ENCODE data around the gene GIT1.

GIT1 gene

DNA sequence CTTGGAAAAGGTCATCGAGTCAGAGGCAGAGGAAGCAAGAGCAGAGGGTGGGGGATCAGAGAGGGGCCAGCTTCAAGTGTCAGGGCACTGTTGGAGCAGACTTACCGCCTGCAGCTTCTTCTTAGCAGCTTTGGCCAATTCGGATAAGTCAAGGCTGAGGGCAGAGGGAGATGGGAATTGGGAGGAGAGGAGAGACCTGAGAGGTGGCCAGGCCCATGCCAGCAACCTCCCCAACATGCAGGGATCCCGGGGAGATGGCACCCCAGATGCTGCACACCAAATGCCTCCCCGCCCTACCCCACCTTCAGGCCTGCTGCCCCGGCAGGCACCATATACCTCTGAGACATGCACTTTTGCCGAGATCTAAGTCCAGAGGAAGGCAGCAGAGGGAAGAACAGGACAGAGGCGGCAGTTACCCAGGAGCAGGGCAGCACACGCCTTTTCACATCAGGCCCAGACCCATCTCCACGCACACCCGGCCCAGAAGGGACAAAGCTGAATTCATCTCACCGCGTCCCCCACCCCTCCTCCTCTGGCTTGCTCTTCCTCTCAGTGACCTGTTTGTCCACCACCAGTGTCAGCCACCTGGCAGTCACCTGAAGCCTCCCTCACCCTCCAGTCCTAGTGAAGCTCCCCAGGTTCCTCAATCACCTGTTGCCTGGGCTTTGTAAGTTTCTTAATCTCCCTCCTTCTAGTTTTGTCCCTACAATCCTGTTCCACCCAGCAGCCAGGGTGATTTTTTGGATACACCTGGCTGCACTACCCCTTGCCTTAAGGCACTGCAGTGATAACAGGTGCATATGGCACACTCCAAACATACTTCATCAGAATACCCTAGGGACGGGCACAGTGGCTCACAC is 10.6 kb downstream of the GIT1 start:
- DNase-seq = no peak

DNA sequence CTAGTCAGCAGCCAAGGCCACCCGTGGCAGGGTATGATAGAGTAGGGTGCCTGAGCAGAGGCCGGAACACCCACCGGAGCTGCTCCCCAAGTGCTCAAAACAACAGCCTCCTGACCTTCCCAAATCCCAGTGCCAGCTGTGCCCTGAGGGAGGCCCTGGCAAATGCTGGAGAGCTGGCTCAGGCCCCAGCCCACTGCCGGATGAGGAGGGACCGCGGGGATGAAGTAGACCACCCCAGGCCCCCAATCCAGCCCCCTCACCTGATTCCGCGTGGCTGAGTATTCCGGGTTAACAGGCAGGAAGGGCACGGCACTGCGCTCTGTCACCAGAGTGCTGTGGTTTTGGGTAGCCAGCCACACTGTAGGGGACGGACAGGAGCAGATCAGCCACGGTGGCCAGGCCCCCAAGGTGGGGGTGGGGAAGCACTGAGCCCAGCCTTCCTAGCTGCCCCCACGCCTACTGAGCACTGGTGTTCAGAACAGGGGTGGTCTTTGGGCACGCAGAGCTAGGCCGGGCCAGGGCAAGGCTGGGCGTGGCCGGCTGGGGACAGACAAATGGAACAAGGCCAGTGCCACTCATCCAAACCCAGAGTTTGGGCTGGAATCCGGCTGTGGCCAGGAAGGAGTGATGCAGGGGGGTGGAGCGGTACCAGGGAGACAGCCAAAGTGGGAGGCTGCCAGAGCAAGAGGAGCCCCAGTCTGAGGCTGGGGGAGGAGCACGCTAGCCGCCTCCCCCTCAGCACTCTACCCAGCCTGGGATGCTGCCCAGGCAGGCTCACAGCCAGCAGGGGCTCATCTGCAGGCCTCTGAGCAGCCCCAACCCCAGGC is 11.8 kb downstream of the GIT1 start:
- no peak for DNase-seq

DNA sequence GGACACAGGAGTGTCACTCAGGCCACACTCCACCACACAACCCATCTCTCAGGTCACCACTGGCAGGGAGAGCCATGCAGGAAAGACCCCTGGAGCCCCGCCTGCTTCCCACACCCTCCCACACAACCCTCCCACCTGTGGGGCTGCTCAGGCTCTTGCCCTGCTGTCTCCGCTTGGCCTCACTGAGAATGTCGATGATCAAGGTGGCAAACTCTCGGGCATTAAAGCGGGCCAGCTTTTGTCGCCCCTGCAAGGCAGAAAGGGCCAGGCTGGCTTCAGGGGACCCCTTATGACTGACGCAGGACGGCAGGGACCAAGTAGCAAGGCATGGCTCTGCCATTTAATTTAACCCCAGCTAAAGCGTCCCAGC is 12.5 kb downstream of the GIT1 start:
- no peak for DNase-seq

DNA sequence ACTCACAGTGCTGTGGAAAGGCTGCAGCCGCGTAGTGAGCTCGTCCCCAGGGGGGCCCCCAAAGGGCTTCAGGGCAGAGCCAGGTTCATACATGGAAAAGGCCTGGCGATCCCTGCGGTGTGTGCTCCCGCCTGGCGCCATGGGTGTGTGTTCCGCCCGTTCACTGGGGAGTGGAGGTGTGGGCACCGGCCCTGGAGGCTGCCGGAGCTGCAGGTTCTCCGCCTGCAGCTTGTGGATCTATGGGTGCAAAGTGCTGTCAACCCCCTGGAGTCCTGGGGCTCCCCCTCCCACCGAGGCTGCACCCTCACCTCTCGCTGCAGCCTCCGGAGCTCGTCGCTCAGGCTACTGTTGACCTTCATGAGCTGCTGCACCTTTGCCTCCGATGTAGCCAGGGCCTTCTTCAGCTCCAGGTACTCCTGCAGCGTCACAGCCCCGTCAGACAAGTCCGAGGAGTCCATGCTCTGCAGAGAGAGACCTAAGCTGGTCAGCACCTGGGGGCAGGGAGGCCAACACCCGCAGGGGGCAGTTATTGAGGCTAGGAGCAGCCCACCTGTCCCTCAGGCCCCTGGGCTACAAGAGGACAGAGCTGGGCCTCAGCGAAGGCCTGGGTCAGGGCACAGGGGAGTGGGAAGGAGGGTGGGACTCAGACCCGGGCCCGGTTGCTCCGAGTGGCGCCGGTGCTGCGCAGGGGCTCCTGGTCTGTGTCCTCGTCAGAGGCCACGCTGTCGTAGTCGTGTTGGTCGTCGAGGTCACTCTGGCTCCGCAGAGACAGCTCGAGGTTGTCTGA is 13.0 kb downstream of the GIT1 start:
- DNase-seq = no peak

DNA sequence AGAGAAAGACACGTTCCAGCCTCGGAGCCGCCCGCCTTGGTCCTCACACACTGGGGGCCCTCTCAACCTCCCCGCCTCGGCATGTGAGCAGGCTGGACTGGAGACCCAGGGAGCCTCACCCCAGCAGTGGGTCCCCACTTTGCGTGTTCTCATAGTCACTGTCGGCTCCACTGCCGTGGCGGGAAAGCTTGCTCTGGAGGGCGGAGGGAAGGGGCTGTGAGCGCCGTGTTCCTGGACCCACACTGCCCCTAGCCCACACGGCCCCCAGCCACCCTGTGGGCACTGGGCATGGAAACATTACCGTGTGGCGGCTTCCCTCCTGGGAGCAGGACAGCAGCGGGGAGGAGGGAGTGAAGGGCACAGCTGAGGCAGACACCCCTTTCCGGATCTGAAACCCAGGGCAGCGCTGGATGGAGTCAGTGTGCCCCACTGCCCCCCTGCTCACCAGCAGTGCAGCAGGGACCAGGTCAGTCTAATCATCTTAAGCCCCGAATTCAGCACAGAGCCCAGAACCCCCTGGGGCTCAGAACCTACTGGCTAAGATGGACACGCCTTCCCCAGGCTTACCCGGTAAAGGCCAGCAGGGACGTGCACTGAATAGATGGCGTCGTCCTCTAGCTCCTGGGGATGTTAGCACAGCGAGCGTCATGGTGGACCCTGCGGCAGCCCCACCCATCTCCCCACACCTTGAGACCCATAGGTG is 13.8 kb downstream of the GIT1 start:
- no peak for DNase-seq

DNA sequence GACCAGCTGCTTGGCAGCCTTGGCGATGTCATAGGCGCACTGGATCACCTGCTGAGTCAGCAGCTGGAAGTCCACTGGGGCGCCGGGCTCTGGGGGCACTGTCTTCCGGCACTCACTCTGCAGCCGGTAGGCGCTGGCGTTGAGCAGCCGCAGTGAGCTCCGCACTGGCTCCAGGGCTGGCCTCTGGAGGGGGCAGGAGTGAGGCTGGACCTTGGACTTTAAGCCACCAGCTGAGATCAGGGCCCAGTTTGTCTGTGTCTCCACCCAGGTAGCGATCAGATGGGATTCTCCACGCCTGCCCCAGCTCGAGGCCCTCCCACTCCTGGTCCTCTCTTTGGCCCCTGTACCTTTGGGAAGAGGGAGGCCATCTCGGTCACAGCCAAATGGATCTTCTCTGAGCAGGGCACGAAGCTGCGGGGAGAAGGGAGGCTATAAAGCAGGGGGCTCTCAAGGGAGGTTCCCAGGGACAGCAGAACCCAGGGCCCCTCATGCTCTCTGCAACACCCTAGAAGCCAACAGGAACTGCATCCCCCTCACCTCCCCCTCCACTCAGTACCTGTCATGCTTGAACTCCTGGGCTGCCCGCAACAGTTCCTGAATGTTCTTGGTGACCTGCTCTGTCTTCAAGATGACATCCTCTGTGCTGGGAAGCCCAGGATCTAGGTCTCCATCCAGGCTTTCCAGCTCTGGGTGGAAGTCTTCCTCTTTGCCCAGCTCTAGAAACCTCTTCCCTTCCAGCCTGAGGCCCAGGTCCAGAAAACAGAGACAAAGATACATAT is 14.5 kb downstream of the GIT1 start:
- no peak for DNase-seq

DNA sequence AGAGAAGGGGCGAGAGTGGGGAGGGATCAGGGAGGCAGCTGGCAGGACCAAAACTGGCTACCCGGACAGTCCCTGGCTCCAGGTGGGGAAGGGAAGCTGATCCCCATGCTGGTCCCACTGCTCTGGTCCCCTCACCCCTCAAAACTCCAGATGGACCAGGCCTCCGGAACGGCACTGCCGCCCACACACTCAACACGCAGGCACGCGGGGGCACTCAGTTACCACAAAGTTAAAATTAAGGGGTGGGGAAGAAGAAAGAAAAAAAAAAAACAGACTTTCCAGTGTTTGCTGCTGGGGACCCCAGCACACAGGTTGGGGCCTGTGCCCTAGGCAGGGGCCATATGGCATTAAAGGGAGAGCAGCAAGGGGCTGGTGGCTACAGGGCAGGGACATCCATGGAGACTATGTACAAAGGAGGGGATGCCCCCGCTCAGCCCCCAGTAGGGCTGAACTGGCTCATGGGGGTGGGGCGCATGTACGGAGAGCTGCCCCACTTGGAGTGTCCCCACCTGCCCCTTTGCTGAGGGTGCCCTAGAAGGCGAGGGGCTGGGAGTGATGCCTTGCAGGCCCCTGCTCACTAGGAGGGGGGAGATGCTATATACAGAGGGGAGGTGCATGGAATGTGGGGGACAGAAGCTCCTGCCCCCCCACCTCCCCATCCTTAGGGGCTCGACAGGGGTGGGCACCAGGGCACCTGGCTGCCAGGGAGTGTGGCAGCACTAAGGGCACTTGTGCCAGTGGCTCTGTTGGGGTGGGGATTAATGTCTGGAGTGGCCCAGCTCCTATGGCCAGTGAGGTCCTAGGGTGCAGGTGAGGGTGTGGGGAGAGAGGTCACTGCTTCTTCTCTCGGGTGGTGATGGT is 15.3 kb downstream of the GIT1 start:
- DNase-seq = no peak

DNA sequence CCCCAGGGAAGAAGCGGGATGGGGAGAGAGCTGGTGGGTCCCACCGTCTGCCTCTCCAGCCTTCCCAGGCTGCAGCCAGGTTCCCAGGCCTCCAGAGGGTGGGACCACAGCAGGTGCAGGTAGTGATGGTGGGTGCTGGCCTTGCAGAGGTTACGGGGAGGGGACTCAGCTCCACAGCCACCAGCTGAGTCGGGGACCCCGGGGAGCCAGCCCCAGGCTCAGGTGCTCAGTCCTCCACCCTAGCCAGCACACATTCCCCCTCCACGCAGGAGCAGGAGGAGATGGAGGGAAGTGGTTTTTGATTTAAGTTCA is 15.9 kb downstream of the GIT1 start:
- no peak for DNase-seq

DNA sequence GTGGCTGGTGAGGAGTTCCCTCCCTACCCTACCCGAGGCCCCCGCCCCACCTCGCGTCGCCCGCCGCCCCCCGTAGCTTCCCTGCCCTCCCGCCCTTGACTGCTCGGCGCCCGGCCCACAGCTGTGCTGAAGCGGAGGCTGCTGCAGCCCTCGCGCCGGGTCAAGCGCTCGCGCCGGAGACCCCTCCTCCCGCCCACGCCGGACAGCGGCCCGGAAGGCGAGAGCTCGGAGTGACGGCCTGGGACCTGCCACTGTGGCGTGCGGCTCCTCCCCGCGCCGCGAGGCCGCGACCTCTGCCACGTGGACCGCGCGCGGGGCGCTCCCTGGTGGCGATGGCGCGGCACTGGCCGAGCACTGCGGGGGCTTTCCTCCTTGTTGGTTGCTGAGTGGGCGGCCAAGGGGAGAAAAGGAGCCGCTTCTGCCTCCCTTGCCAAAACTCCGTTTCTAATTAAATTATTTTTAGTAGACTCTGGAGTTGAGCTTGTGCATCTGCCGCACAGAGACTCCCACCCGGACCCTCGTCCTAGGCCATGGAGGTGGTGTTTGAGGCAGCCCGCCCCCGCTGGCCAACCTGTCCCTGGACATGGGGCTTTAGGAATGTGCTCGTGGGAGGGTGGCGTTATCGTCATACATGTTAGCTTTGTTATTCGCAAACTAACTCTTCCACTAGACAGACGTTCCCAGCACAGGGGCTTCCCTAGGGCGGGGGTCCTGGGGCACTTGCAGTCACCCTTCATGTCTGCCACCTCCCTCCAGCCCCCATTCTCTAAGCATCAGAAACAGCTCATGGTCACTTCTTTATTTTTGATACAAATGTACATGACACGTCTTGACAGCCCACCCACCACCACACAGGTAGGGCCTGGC is 16.5 kb downstream of the GIT1 start:
- DNase-seq = peak; percentile 58

DNA sequence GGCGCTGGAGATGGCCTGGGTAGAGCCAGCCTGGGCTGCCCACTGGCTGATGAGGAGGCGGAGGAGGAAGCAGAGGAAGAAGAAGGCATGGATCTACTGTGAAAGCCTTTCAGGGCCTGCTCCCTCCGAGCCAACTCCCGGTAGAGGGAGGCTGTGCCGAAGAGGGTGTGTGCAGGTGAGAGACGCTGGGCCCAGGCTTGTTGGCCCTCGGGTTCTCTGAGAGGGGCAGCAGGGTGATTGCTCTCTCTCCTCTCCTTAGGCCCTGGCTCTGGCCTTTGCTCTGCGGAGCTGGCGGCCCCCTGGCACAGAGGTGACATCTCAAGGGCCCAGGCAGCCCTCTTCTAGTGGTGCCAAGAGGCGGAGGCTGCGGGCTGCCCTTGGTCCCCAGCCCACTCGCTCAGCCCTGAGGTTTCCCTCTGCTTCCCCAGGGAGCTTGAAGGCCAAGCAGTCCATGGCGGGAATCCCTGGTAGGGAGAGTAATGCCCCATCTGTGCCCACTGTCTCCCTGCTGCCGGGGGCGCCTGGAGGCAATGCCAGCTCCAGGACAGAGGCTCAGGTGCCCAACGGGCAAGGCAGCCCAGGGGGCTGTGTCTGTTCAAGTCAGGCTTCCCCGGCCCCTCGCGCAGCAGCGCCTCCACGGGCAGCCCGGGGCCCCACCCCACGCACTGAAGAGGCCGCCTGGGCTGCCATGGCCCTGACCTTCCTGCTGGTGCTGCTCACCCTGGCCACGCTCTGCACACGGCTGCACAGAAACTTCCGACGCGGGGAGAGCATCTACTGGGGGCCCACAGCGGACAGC is 17.4 kb downstream of the GIT1 start:
- no peak for DNase-seq

DNA sequence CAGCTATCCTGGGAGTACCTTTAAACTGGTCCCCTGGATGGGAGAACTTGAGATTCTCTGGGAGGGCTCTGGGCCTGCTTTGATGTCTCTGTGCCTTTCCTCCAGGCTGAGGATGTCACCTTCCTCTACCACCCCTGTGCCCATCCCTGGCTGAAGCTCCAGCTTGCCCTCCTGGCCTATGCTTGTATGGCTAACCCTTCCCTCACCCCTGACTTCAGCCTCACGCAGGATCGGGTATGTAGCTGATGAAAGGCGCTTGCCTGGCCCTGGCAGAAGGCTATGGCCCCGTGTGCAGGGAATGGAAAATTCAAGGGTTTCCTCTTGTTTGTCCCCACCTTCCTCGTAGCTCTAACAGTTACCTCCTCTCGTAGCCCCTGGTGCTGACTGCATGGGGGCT is 18.0 kb downstream of the GIT1 start:
- DNase-seq = no peak

DNA sequence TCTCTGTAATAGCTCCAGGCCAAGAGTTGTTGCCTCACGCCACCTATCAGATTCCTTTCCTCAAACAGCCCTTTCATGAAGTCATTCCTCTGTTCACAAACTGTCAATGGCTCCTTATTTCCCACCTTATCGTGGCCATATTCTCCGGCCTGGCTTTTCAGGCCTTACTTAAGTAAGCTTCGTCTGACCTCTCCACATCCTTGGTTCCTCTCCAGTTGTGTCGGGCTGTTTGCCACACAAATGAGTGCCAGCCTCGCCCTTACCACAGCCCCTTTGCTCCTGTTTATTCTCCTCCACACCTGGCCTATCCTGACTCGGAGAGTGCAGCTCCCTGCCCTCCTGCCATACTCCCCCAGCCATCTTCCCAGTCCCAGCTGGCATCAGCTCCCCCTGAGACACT is 18.9 kb downstream of the GIT1 start:
- DNase-seq = no peak

DNA sequence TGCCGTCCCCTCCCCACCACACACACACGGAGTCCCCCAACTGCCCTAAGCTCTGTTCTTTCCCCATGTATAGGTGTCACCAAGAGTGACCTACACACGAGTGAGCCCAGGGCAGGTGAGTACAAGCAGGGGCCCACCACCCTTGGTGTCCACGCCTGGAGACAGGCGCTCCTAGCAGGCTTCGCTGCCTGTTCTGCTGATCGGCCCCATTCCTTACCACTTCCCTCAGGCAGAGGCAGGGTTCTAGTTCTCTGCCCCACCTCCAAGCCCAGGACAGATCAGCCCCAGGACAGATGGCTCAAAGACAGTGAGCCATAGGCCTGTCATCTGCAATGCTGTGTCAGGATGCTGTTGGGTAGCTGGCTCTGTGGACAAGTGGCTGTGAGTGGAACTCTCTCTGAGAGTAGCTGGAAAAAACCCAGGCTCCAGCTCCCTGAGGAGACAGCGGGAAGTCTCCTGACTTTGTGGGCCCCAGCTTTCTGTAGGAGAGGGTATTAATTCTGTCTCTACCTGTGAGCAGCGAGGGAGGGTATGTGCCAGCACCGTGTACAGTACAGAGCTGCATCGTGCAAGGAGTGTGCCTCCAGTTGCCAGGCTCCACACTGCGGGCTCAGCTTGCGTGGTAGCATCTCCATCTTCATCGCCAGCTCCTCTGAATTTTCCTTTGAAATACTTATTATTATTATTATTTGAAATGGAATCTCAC is 20.1 kb downstream of the GIT1 start:
- no peak for DNase-seq

DNA sequence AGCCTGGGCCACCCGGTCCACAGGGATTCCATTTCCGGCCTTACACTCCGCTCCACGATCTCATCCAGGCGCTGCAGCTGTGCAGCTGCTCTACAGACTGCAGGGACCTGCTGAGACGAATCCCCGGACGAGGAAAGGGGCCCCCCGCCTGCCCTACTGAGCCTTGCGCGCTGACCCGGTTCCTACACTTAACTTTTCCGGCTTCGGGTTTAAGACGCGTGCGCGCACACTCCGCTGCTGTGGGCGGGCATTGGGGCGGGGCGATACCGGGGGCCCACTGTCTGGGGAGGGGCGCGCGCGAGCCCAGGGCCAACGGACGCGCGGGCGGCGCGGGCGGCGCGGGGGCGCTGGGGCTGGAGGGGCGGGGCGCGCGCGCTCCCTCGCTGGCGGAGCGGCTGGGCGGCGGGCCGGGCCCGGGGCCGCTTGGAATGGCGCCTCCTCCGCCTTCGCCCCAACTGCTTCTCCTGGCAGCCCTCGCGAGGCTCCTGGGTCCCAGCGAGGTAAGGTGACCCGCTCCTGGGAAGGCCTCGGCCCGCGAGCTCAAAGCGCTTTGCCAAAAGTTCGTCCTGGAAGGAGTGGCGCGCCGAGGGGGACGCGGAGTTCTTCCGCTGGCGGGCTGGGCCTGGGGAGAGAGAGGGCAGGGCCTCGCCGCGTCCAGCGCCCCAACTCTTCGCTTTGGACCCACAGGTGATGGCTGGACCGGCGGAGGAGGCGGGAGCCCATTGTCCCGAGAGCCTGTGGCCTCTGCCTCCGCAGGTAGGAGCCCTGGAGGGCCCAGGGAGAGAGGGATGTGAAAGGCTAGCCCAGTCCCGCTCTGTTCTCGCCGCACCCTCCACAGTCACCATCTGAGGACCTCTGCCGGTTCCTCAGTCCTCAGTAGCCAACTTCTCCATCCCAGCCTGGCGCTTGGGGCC is 20.9 kb downstream of the GIT1 start, which contains the start of gene TP53I13:
Gene TP53I13 (plus strand): TSS at position 371 of the 914 bp plus-strand sequence. CDS start 58 bp downstream, at position 429.
- DNase-seq = peak; percentile 98

DNA sequence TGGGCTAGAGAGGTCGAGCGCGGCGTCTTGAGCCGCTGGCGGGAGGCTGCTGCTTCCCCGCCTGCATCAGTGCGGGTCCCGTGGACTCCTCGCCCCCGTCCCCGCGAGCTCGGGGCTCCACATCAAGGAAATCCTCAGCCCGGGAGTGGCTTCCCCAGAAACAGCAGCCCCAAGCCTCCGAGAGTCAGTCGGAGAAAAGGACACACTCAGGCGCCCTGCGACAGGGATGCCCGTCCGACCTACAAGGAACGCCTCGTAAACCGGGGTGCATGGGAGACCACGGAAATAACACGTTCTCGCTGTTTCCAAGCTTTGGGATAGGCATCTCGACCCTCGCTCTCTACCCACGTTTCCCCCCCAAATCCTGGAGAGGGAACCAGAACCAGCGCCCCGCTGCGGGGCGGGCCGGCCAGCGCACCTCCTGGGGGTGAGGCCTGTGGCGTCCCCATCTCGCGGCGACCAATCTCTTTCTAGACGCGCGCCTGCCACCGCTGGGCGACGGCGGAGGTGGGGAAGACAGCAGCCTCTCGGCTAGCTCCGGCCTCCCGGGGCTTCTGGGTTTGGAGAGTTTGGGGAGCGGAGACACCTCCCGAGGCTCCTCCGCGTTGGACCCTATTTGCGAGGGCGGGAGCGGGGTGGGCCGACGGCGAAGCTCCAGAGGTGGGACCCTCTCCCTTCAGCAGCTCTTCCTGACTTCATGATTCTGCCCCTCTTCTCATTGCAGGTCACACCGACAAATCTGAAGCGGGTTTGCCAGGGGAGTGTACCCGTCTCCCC is 21.7 kb downstream of the GIT1 start:
- DNase-seq = peak; percentile 82

DNA sequence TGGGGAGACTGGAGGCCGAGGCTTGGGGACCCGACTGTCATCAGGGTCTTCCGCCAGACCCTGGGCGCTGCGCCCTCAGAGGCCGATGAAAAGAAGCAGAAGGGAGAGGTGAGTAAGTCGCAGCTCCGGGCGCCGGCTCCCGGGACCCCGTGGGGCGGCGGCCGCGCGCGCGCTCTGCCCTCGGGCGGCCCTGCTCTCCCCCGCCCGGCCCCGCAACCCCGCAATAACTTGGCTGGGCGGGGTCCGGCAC is 22.2 kb downstream of the GIT1 start:
- DNase-seq = no peak
